ENCODE data around the gene DCAF15.
A peak's percentile ranks its signal among the peaks of the same experiment; 100 is the strongest.

Gene DCAF15

DNA sequence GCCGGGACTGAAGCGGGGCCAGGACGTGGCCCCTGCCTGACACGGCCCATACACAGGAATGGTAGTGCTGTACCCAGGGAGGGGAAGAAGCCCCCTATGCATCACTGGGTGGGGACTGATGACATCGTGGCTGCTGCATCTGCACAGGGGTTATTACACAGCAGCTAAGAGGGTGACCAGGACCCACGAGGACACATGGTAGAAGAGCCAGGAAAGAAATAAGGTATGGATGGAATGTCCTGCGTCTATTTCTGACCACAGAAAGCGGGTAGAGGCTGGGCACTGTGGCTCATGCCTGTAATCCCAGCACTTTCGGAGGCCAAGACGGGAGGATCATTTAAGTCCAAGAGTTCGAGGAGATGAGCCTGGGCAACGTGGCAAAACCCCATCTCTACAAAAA is 24.1 kb downstream of the DCAF15 start:
- no peak for DNase-seq (ENCODE audit: low spot score)

GRCh38 chr19:13977803-13978202 is 25.5 kb downstream of the DCAF15 start:
- no peak for DNase-seq (ENCODE audit: low spot score)

- DNase-seq (ENCODE audit: low spot score) = peak; percentile 57
Observed at GRCh38 chr19:13978351-13979243, 26.3 kb downstream of the DCAF15 start.

DNA sequence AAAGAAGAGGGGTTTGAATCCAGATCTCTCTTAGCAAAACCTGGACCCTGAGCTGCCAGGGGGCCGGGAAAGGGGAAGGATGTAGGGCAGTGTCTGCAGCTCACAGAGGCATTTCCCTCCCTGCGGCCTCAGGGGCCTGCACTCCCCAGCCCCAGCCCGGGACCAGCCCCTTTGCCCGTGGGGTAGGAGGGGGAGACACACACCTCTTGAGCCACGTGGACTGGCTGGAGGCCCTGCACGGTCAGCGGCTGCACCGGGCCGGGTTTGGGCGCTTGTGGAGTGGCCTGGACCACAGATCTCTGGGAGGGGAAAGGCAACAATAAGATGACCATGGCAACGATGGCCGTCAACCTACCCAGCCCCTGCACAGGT is 26.9 kb downstream of the DCAF15 start:
- DNase-seq (ENCODE audit: low spot score) = no peak

DNA sequence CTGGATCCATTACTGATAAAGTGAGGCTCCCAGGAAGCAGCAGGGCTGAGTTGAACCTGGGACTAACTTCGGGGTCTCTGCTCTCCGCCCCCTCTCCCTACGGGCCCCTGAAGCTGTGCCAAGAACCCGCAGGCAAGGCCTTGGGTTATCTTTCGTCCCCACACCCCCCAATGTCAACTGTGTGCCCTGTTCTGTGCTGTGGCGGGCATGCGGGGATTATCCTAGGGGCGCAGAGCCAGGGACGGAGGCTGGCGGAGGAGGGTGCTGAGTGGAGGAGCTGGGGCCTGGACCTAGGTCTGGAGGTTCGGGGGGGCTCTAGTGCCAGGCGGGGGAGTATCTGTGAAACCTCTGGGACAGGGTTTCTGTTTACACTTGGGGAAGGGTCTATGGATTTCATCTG is 27.4 kb downstream of the DCAF15 start:
- no peak for DNase-seq (ENCODE audit: low spot score)

GRCh38 chr19:13980340-13980739 is 28.0 kb downstream of the DCAF15 start:
- DNase-seq (ENCODE audit: low spot score) = no peak

GRCh38 chr19:13981021-13981420 is 28.7 kb downstream of the DCAF15 start:
- no peak for DNase-seq (ENCODE audit: low spot score)

- DNase-seq (ENCODE audit: low spot score) = no peak
Observed at GRCh38 chr19:13981467-13981866, 29.2 kb downstream of the DCAF15 start.

DNA sequence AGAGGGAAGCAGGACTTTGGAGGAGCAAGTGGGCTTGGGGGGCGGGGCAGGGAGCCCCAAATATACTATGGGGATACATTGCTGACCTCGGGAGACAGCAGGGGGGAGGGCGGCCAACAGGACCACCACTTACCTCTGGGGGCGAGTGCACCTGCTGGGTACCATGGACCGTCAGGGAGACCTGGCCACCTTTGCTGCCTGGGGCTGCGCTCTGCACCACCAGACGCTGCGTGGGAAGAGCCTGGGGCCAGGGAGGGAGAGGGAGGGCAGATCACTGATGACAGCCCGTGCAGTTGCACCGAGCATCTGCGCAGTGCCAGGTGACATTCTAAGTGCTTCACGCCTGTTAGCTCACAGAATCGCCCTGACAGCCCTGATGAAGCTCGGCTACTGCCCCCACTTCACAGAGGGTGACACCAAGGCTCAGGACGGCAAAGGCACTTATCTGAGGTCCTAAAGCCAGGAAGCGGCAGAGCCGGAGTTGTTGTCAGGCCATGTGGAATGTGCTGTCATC is 29.7 kb downstream of the DCAF15 start:
- DNase-seq (ENCODE audit: low spot score) = no peak

GRCh38 chr19:13982773-13983172 is 30.5 kb downstream of the DCAF15 start:
- DNase-seq (ENCODE audit: low spot score) = no peak

- DNase-seq (ENCODE audit: low spot score) = no peak
Observed at GRCh38 chr19:13983213-13983889, 31.0 kb downstream of the DCAF15 start.

GRCh38 chr19:13984186-13984585 is 31.9 kb downstream of the DCAF15 start:
- no peak for DNase-seq (ENCODE audit: low spot score)

- DNase-seq (ENCODE audit: low spot score) = no peak
Observed at GRCh38 chr19:13984875-13985741, 32.8 kb downstream of the DCAF15 start.

DNA sequence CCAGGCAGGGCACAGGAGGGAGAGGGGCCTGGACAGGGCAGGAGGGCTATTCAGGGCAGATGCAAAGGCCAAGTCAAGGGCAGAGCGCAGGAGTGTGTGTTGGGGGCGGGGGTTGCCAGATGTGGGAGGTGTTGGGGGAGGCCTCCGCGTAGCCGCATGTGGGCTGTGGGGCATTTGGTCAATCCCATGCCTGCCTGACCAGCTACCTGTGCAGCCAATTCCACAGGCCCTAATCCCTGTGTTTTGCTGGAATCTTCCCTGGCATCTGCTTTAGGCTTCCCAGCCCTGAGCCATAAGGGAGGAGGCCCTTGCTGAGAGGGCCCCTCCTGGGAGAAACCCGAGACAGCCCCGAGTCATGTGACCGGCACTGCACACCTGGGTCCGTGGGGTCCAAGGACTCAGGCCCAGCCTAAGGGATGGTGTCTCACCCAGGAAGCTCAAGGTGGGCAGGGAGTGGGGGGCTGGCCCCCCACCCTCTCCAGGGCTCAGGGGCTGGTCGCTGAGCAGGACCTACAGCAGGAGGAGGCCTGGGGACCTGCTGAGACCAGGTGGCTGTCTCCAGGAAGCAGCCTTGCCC is 33.5 kb downstream of the DCAF15 start:
- no peak for DNase-seq (ENCODE audit: low spot score)

DNA sequence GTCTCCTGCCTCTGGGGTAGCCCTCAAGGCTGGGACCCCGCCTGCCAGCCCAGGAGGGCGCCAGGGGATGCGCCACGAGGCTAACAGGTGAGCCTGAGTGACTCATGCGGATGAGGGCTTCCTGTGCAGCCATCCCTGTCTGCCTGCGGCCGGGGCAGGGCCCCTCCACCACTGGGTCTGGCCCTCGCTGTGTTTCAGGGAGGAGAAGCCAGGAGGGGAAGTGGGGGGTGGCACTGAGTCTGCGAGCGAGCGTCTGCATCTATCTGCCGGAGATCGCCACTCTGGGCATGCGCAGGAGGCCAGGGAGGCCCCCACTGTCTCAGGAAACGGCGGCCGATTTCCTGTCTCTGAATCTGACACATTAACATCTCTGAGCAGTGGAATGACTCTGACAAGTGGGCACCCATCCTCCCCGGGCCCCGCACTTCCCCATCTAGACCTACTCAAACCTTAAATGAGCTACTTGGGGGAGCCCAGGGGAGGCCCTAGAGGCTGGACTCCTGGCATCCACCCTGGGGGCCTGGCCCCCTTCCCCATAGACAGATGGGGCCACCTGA is 34.1 kb downstream of the DCAF15 start:
- DNase-seq (ENCODE audit: low spot score) = peak; percentile 97

DNA sequence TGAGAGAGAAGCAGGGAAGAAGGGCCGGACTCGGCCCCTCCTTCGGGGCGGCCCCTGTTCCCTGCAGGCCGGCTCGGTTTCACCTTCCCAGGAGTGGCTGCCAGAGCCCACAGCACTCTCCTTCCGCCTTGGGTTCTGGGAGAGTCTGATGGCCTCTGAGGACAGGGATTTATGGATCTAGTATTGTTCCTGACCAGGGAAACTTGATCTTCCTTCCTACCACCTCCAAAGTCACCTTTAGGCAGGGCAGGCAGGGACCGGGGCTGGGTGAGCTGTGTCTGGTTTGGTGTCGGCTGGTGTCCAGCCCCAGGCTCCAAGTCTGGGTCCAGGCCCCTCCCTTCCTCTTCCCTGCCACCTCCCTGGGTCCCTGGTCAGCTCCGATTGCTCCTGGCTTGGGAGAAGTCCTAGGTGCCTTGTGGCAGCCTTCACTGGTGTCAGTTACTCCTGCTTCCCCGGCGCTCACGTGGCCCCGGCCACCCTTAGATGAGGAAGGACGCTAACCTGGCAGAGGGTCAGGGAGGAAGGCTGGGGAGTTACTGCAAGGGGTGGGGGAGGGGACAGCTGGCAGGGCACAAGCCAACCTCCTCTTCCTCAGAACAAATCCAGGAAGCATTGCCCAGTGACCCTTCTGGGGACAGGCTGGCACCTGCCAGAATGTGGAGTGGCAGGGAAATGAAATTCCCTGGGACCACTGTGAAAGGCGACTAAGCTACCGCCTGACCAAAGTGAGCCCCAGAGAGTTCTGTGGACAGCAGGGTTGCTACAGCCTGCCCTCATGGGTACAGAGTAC is 35.0 kb downstream of the DCAF15 start:
- DNase-seq (ENCODE audit: low spot score) = no peak

GRCh38 chr19:13989487-13989886 is 37.2 kb downstream of the DCAF15 start:
- no peak for DNase-seq (ENCODE audit: low spot score)

GRCh38 chr19:13990085-13990484 is 37.8 kb downstream of the DCAF15 start:
- DNase-seq (ENCODE audit: low spot score) = no peak

DNA sequence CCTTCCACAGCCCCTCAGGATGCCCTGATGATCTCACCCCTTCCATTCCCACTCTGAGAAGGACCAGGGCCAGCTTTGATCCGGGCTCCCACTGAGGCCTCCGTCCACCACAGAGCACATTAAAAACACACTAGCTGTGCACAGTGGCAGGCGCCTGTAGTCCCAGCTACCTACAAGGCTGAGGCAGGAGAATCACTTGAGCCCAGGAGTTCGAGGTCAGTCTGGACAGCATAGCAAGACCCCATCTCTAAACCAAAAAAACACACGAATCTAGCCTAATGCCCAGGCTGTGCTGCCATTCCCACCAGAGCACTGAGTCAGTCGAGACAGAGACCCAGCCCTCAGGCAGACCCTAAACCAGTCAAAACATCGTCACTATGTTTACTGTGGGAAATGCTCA is 39.7 kb downstream of the DCAF15 start:
- no peak for DNase-seq (ENCODE audit: low spot score)

DNA sequence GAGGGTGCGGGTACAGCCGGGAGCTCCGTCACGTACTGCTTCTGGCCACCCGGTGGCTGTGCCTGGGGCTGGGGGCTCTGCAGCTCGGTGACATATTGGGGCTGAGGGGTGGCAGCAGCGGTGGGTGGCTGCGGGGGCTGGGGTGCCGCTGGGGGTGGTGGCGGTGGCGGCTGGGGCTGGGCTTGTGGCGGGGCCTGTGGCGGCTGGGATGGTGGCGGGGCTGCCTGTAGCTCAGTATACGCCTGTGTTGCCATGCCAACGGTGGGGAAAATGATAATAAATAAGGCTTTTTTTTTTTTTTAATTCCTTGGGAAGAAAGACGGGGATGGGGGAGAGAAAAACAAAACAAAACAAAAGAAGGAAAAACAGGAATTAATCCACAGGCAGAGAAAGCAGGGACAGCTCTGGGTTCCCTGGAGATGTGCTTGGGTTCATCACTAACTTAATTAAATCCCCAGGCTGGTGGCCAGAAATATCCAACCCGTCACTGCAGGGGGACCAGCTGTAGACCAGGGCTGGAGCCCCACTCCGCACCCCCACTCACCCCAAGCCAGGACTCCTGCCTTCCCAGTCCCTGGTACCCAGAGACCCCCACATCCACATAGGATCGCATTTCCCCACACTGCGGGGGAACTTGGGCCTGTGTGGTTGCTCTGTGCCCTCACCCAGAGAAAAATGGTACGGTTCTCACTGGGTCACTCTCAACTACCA is 41.4 kb downstream of the DCAF15 start:
- no peak for DNase-seq (ENCODE audit: low spot score)
